ENCODE results near the gene PRELID3B.

Gene PRELID3B

GRCh38 chr20:58986286-58986967, 56.2 kb downstream of the PRELID3B start:
- Histone ChIP-seq H3K36me3 (ENCODE audit: low read length) (peaks cover 19% of the 10 kb centered on the region), H3F3A (ENCODE audit: insufficient read depth) (0 out of 2 replicates have a peak, but pooled peaks cover 6% of the 10 kb centered on the region), H3K4me2 (ENCODE audit: low read depth, low read length, poor library complexity, severe bottlenecking) (no peak overlapping the region), H3K9ac (ENCODE audit: low read length) (no peak overlapping the region), H3K27ac (ENCODE audit: low read depth, low read length) (no peak overlapping the region), H3K4me3 (ENCODE audit: insufficient read depth, low read length, poor library complexity, severe bottlenecking) (no peak overlapping the region), H3K9me3 (ENCODE audit: insufficient read depth, low read length) (no peaks in the 10 kb centered on the region), H3K9me2 (replicated peaks; ENCODE audit: insufficient read depth, low read length) (no peaks in the 10 kb centered on the region), H4K20me1 (ENCODE audit: low read depth, low read length) (peaks cover 4% of the 10 kb centered on the region; the same call in 1 of the 2 replicates), H3K27me3 (ENCODE audit: low read length) (no peaks in the 10 kb centered on the region), H2AFZ (ENCODE audit: low read depth, low read length, severe bottlenecking) (no peak overlapping the region), H3K79me2 (ENCODE audit: insufficient read depth, low read length) (peaks cover 50% of the 10 kb centered on the region)
- TF ChIP-seq CTCF (IDR thresholded peaks at IDR 0.05; ENCODE audit: insufficient read depth, low read length, poor library complexity, severe bottlenecking) (no peak), EZH2phosphoT487 (conservative IDR thresholded peaks at IDR 0.05; ENCODE audit: low read length) (no peak)

- Histone ChIP-seq H3K27ac (ENCODE audit: low read depth, low read length) (no peak overlapping the region), H3K9ac (ENCODE audit: low read length) (no peak overlapping the region), H2AFZ (ENCODE audit: low read depth, low read length, severe bottlenecking) (no peak overlapping the region), H4K20me1 (ENCODE audit: low read depth, low read length) (peaks cover 4% of the 10 kb centered on the region; the same call in 1 of the 2 replicates), H3K4me2 (ENCODE audit: low read depth, low read length, poor library complexity, severe bottlenecking) (no peak overlapping the region), H3K4me3 (ENCODE audit: insufficient read depth, low read length, poor library complexity, severe bottlenecking) (no peak overlapping the region), H3K27me3 (ENCODE audit: low read length) (no peaks in the 10 kb centered on the region), H3K9me2 (replicated peaks; ENCODE audit: insufficient read depth, low read length) (no peaks in the 10 kb centered on the region), H3K79me2 (ENCODE audit: insufficient read depth, low read length) (peaks cover 51% of the 10 kb centered on the region), H3K9me3 (ENCODE audit: insufficient read depth, low read length) (no peaks in the 10 kb centered on the region), H3F3A (ENCODE audit: insufficient read depth) (0 out of 2 replicates have a peak, but pooled peaks cover 4% of the 10 kb centered on the region), H3K36me3 (ENCODE audit: low read length) (peaks cover 19% of the 10 kb centered on the region)
- TF ChIP-seq CTCF (IDR thresholded peaks at IDR 0.05; ENCODE audit: insufficient read depth, low read length, poor library complexity, severe bottlenecking): no peak
- no peak for TF ChIP-seq EZH2phosphoT487 (conservative IDR thresholded peaks at IDR 0.05; ENCODE audit: low read length)
Observed at GRCh38 chr20:58985656-58986055, 56.9 kb downstream of the PRELID3B start.

- H2AFZ ChIP-seq (ENCODE audit: low read depth, low read length, severe bottlenecking): no peak overlapping the region
Observed at GRCh38 chr20:58984691-58985090, 57.9 kb downstream of the PRELID3B start.

More at GRCh38 chr20:58984691-58985090, 57.9 kb downstream of the PRELID3B start:
- Histone ChIP-seq H3K4me3 (ENCODE audit: insufficient read depth, low read length, poor library complexity, severe bottlenecking) (no peak overlapping the region), H4K20me1 (ENCODE audit: low read depth, low read length) (peaks cover 4% of the 10 kb centered on the region; the same call in 1 of the 2 replicates), H3K27me3 (ENCODE audit: low read length) (no peaks in the 10 kb centered on the region), H3K27ac (ENCODE audit: low read depth, low read length) (no peak overlapping the region), H3K79me2 (ENCODE audit: insufficient read depth, low read length) (peaks cover 51% of the 10 kb centered on the region), H3K9me2 (replicated peaks; ENCODE audit: insufficient read depth, low read length) (no peaks in the 10 kb centered on the region), H3K36me3 (ENCODE audit: low read length) (peaks cover 15% of the 10 kb centered on the region), H3K4me2 (ENCODE audit: low read depth, low read length, poor library complexity, severe bottlenecking) (peak overlapping the region; percentile 47), H3F3A (ENCODE audit: insufficient read depth) (peaks cover 5% of the 10 kb centered on the region; the same call in 1 of the 2 replicates), H3K9ac (ENCODE audit: low read length) (no peak overlapping the region), H3K9me3 (ENCODE audit: insufficient read depth, low read length) (no peaks in the 10 kb centered on the region)
- TF ChIP-seq CTCF (IDR thresholded peaks at IDR 0.05; ENCODE audit: insufficient read depth, low read length, poor library complexity, severe bottlenecking) (no peak), EZH2phosphoT487 (conservative IDR thresholded peaks at IDR 0.05; ENCODE audit: low read length) (no peak)
